GM21825 (cell line): ENCODE results near the gene GRWD1.
A peak's percentile ranks its signal among the peaks of the same experiment; 100 is the strongest.
"Not testable (repeated sequence)": the region's sequence is repeated elsewhere in the genome, so short reads cannot be mapped to it uniquely, and the experiment has no call there.

Experiments
- ATAC-seq: cut with Tn5 transposase; IDR thresholded peaks from one replicate; pipeline ENCODE4 v1.9.1; 2021; ENCODE audit warnings: mild to moderate bottlenecking, moderate library complexity; ENCODE audit not compliant: unreplicated experiment

The GRWD1 gene

DNA sequence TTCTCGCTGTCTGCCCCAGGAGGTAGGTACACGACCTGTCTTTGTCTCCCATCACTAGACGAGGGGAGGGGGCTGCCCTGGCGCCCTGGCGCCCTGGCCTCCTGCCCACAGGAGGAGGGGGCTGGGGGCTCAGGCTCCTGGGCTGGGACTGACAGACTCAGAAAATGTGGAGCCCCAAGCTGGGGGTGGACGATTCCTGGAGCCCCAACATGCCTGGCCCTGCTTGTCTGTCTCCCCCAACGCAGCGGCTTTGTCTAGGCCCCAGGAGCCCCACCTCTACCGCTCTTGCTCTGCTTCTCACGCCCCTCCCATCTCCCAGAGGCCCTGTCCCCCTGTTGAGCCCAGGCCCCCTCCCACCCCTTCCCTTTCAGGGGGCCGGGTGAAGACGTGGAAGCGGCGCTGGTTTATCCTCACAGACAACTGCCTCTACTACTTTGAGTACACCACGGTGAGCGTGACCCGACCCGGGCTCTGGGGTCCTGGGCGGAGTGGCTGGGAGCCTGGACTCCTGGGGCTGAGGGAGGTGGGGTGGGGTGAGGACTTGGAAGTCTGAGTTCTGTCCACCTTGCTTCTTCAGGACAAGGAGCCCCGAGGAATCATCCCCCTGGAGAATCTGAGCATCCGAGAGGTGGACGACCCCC lies 32.0 kb downstream of the GRWD1 start:
- no peak for ATAC-seq

DNA sequence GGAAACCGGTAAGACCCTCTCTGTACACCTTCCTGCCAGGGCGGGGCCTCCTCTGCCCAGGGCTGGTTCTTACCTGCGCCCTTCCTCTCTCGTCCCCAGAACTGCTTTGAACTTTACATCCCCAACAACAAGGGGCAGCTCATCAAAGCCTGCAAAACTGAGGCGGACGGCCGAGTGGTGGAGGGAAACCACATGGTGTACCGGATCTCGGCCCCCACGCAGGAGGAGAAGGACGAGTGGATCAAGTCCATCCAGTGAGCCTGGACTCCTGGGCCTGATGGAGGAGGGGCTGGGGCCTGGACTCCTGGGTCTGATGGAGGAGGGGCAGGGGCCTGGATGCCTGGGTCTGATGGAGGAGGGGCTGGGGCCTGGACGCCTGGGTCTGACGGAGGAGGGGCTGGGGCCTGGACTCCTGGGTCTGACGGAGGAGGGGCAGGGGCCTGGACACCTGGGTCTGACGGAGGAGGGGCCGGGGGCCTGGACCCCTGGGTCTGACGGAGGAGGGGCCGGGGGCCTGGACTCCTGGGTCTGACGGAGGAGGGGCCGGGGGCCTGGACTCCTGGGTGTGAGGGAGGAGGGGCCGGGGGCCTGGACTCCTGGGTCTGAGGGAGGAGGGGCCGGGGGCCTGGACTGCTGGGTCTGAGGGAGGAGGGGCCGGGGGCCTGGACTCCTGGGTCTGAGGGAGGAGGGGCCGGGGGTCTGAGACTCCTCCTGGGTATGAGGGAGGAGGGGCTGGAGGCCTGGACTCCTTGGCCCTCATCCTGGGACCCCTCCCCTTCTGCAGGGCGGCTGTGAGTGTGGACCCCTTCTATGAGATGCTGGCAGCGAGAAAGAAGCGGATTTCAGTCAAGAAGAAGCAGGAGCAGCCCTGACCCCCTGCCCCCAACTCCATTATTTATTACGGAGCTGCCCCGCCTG lies 32.8 kb downstream of the GRWD1 start:
- ATAC-seq = no peak

DNA sequence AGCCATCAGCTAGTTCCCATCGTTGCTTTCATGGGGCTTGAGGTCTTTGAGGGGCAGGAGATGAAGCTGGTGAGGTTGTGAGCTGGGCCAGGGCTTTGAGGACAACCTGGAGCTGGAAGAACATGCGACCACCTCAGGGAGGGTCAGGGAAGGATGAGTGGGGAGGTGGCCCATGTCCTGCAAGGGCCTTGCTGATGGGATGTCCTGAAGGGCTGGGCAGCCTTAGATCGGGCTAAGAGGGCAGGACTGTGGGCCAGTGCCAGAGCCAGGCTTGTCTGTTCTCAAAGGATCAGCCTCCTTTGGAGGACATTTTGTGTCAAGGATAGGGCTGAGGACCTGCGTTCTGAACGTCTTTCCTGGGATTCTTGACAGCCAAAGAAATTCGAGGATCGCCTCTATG lies 33.9 kb downstream of the GRWD1 start:
- ATAC-seq = no peak

DNA sequence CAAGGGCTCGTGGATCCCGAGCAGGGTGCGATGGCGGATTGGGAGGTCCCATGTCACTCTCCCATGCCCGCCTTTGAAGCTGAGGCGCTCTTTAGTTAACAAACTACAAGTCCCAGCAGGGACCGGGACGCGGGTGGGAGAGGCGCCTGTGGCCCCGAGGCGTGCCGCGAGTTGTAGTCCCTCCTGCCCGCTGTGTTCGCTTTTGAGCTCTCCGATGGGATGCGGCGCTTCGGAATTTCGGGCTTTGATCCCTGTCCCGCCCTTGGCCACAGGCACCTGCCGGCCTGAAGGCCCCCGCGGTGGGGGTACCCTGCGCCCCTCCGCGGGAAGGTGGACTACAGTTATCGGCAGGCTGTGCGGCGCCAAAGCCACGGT lies 34.4 kb downstream of the GRWD1 start:
- no peak for ATAC-seq

DNA sequence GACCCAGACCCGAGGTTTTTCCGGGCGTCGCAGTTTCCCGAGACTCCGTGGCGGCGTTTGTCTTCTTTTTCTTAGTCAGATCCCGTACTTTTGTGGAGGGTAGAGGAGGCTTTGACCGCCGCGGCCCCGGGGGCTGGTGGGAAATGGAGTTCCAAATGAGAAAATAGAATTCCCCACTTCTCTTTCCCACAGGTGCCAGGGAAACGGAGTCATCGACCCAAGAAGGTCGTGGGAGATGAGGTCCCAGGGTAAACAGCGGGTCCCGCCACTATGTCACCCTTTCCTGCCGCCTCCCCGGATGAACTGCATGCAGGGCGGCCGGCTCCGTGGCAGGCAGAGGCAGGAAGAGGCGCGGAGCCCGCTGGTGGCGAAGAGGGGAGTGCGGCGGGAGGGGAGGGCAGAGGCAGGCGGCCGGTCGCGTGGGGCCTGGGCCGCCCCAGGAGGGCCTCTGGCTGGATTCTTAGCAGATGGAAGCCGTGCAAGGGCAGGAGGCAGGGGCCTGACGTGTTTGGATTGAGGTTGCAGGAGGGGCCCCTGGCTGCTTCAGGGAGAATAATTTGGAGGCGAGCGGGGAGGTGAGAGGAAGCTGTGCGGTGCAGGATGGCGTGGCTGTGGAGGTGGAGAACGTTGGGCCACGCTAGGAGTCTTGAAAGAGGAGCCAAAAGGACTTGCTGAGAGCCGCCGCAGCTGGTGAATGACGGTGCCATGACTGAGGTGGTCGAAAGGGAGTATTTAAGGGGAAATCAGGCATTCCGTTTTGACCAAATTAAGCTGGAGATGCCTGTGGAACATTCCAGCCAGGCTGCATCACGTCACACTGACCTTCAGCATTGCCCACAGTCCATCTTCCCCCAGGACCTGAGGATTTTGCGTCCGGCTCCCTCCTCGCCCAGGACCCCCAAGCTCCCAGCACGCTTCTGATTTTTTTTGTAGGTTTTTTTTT lies 35.0 kb downstream of the GRWD1 start:
- no peak for ATAC-seq

DNA sequence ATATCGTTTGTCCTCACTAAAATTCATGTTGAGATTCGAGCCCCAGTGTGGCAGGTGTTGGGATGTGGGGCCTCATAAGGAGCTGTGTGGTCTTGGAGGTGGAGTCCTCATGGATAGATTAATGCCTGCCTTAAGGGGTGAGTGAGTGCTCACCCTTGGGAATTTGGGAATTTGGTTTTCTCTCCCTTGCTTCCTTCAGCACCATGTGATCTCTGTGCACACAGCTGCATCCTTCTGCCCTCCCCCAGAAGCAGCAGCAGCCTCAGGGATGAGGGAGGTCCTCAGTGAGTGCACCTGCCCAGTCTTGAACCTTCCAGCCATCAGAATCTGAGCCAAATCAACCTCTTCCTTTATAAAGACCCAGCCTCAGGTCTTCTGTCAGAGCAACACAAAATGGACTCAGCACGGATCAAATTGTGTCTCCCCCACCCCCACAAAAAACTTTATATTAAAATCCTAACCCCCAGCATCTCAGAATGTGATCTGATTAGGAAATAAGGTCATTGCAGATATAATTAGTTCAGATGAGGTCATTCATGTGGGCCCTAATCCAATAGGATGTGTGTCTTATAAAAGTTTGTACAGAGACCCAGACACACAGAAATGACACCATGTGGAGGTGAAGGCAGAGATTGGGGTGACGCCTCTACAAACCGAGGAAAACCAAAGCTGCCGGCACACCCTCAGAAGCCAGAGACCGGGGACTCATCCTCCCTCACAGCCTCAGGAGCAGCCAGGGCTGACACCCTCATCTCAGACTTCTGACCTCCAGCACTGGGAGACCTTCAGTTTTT lies 36.3 kb downstream of the GRWD1 start:
- no peak for ATAC-seq

DNA sequence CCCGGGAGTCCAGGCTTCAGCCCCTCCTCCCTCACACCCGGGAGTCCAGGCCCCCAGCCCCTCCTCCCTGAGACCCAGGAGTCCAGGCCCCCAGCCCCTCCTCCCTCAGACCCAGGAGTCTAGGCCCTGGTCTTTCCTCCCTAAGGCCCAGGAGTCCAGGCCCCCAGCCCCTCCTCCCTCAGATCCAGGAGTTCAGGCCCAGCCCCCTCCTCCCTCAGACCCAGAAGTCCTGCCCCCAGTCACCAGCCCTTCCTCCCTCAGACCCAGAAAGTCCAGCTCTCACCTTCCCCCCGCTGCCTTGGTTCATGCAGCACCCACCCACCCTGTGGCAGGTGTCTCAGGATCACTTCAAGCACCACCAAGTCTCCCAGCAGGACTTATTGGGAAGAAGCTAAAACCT lies 37.5 kb downstream of the GRWD1 start:
- ATAC-seq = no peak

DNA sequence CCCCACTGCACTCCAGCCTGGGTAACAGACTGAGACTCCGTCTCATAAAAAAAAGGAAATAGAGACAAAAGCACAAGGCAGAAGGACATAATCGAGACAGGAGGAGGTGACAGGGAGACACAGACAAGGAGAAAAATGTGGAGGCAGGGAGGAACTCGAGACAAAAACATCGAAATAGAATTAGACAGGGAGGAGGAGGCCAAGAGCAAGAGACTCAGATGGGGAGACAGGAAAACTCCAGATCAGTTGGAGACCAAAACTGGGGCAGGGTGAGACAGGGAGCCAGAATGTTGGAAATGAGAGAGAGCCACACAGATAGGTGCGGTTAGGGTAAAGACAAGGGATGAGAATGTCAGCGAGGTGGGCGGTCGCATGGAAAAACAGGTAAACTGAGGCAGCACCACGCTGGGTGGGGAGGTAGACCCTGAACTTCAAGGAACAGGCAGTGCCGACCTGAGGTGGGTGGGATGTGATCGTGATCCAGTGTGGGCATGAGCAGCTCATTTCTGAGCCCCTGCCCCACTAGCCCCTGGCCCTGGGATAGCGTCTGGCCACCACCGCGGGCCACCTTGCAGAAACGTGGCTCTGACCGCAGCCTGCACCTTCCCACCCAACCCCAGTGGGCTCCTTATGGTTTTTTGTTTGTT lies 38.6 kb downstream of the GRWD1 start:
- ATAC-seq = no peak

DNA sequence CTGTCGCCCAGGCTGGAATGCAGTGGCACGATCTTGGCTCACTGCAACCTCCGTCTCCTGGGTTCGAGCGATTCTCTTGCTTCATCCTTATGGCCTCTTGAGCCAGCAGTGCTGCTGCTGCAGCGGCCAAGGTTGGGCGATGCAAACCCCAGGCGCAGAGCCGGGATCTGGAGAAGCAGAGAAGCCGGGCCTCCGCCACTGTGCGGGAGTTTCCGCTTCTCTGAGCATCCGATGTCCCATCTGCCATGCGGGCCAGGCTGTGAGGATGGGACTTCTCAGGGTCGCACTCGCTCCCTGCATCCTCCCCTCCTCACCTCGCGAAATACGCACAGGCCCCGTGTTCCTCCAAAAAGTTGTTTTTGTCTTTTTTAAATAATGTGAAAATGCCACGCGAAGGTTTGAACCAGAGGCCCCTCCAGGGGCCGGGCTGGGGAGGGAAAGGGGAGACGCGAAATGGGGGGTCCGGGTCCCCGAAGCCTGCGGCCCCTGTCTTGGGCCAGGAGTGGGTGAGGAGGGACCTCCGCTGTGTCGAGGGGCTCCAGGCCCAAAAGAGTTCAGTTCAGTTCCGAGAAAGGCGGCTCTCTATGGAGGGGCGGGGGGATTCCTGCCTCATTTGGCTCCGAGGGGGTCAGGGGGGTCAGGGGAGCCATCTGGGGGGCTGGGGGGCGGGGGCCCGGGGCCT lies 39.3 kb downstream of the GRWD1 start:
- ATAC-seq = no peak

DNA sequence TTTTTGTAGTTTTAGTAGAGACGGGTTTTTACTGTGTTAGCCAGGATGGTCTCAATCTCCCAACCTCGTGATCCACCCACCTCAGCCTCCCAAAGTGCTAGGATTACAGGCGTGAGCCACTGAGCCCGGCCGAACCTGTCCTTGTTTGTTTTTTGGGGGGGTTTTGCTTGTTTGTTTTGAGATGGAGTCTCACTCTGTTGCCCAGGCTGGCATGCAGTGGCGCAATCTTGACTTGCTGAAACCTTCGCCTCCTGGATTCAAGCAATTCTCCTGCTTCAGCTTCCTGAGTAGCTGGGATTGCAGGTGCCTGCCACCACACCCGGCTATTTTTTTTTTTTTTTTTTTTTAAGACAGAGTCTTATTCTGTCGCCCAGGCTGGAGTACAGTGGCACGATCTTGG lies 40.9 kb downstream of the GRWD1 start:
- not testable (repeated sequence) for ATAC-seq

DNA sequence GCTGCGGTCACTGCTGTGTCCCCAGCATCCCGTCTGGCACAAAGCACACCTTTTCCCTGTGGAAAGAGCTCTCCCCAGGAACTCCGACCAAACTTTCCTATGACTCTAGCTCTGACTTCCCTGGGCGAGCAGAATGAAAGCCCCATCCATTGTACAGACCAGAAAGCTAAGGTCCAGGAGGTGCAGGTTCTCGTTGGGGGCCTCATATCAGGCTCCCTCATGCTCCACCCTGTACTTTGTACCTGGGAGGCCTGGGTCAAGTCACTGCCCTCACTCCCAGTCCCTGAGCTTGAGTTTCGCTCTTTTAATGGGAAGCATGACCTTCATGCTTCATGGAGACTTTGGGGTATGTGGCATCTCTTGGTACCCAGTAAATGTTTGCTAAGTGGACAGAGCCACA lies 41.8 kb downstream of the GRWD1 start:
- ATAC-seq = no peak

DNA sequence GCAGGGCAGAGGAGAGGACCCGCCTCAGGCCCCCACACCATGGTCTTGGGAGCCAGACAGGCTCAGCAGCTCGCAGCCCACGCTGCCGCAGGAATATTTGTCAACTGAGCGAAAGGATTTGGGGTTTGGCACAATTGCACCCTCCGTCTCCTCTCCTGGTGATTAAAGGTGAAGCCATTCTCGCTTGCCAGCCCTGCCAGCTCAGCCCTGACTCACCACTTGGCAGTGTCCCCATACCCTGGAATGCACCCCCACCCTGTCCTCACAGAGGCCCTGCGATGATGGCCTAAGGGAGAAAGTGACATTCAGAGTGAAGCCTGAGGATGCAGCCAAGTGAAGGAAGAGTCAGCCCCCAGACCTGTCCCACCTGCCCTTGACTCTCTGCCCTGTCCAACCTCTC lies 42.2 kb downstream of the GRWD1 start:
- ATAC-seq = no peak

DNA sequence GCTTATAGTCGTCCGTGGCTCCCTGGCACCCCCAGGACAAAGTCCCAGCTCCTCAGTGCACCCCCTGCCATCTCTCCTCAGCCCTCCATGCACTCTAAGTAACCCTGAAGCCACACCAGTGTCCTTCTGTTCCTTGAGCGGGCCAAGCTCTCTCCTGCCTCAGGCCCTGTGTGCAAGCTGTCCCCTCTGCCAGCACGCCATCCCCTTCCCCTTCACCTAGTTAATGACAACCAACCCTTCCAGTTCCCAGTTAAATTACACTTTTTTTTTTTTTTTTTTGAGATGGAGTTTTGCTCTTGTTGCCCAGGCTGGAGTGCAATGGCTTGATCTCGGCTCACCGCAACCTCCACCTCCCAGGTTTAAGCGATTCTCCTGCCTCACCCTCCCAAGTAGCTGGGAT lies 42.7 kb downstream of the GRWD1 start:
- ATAC-seq = not testable (repeated sequence)

DNA sequence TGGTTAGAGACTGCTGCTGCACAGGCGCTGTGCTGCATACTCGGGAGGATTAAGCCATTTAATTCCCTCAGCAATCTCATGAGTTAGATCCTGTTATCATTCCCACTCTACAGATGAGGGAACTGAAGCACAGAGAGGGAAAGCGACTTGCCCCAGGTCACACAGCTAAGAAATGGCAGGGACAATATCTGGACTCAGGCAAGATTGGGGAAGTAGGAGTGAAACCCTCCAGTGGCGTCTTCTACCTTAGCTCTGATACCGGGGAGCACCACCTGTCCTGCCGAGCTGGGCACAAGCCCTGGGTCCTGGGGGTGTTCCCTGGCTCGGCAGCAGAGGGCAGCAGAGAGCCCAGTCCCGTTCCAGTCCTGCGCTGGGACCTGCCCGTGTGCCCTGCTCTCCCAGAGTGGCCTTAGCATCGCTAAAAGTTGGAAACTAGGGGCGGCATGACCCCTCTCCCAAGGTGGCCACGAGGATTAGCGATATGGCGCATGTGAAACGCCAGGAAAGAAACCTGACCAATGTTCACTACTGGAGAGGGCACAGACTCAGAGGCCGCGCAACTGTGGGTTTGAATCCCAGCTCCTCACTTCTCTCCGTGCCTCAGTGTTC lies 43.9 kb downstream of the GRWD1 start:
- ATAC-seq = peak; percentile 36

DNA sequence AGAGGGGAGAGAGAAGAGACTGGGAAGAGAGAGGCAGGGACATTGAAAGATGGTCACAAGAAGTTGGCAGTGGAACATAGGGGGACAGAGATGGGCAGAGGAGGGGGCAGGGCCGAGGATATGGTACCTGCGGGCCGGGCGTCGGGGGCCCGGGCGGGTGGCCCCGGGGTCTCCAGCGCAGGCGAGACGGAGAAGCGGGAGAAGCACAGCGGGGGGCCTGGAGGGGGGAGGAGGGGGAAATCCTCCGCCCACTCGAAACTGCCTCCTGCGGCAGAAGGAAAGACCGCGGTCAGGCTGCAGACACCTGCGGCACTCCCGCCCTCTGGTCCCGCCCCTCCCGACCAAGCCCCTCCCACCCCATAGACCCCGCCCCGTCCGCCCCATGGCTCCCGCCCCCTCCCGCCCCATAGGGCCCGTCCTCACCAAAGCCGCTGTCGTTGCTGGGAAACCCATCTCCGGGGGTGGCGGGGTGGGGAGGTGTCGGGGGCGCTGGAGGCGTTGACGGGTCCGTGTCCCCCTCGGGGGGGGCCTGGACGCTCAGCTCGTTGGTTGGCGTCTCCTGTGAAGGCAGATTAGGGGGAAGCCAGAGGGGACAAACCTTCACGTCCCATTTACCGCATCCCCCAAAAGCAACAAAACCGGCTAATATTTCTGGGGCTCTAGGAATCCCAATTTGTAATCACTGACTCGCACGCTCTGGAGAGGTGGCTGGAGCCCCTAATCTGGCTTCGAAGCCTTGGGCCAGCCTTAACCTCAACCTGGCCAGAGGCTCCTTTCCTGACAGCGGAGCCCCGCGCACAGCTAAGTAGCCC lies 45.4 kb downstream of the GRWD1 start:
- ATAC-seq = no peak

DNA sequence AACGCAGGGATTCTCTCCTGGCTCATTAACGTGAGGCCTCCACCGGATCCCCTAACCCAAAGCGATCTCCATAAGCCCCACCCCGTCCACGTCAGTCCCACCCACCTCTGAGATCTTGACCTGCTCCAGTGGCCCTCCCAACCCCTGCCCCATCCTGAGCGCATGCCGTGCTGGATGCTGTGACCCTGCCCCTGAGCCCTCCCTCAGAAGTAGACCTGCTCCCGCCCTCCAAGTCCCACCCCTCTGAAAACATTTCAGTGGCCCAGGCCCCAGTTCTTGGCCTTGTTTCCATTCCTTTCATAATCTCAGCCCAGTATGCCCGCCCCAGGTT lies 46.0 kb downstream of the GRWD1 start:
- ATAC-seq = no peak

DNA sequence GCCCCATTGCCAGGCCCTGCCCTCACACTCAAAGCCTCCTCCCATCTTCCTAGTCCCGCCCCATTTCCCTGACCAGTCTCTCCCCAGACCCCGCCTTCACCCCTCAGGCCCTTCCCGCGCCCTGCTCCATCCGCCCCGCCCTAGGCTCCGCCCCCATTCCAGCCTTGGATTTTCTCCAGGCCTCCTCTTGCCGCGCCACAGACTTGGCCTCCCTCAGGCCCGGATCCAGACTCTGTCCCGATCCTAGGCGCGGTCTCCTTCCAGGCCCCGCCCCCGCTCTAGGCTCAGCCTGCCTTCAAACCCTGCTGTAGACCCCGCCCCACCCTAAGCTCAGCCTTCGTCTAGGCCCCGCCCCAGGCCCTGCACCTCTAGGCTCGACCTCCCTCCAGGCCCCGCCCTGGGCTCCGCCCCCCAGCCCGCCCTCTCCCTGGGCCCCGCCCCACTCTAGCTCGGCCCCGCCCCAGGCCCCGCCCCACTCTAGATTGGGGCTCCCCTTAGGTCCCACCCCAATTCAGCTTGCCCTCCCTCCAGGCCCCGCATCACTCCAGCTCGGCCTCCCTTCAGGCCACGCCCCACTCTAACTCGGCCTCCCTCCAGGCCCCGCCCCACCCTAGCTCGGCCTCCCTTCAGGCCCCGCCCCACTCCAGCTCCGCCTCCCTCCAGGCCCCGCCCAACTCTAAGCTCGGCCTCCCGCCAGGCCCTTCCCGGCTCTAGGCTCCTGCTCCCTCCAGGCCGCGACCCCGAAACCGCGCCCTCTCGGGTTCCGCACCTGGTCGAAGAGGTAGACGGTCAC lies 47.3 kb downstream of the GRWD1 start:
- peak; percentile 64 for ATAC-seq
